ENCODE data around the gene AKAP3.

AKAP3 gene

DNA sequence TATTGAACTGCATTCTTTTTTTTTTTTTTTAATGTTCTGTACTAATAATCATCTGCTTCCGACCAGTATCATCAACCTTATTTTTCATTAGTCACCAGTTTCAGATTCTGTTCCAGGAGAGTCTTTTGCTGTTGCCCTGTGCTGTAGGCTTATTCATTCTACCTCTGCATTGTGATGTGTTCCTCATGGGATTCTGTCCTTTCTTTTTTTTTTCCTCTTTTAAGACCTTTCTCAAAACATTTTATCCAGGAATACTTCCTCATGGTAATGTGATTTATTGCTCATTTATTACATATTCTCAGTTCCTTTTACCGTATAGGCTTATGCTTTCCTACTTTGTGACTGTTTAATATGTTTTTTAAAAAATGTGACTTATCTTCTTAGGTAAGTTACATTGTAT lies 4.8 kb upstream of the AKAP3 start:
- no peak for TF ChIP-seq CTCF (IDR thresholded peaks at IDR 0.05)

- TF ChIP-seq CTCF (IDR thresholded peaks at IDR 0.05), result no peak
Measured at GRCh38 chr12:4653257-4653656, 4.4 kb upstream of the AKAP3 start.

- no peak for TF ChIP-seq CTCF (IDR thresholded peaks at IDR 0.05)
Measured at GRCh38 chr12:4649358-4649661, 459 bp upstream of the AKAP3 start.

DNA sequence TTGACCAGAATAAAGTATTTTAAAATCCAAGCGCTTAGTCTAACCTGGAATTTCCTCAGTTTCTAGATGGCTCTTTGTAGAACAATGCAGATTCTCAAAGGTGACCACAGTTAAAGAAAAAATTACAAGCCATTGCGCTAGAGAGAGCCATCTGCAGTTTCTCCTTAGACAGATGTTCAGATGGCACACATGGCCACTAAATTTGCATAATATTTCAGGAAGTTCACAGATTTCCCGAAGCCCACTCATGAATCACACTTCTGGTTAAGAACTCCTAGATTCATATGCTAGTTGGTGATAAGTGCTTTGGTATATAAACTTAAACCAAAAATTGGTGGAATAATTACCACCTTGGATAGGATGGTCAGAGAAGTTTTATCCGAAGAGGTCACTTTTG lies 749 bp downstream of the AKAP3 start:
- TF ChIP-seq CTCF (IDR thresholded peaks at IDR 0.05), result no peak

GRCh38 chr12:4645023-4645422 lies 3.8 kb downstream of the AKAP3 start:
- no peak for TF ChIP-seq CTCF (IDR thresholded peaks at IDR 0.05)

GRCh38 chr12:4643747-4644146 lies 5.1 kb downstream of the AKAP3 start:
- no peak for TF ChIP-seq CTCF (IDR thresholded peaks at IDR 0.05)

GRCh38 chr12:4630262-4630661 lies 18.6 kb downstream of the AKAP3 start:
- no peak for TF ChIP-seq CTCF (IDR thresholded peaks at IDR 0.05)

DNA sequence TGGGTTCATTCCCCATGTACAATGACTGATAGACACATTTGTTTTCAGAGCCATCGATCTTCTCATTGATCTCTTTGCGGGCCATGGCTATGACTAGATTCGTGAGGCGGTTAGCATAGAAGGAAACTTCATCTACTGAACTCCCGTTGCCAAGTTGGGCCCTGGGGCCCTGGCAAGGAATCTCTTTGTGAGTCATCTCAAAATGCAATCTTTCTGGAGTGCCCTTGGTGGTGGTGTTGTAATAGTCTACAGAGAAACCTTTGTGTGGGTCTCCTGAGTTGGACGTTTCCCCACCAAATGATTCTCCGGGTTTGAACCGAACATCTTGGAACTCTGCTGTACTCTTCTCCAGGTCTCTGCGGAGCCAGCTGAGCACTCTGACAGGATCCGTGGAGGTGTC lies 20.4 kb downstream of the AKAP3 start:
- no peak for TF ChIP-seq CTCF (IDR thresholded peaks at IDR 0.05)

Measured in LNCAP (cell line).